Activated CD8-positive, alpha-beta memory T cell treated with anti-CD3 and anti-CD28 coated beads, Interleukin-2, amount 50 U/mL, for 1 hour (primary cell): ENCODE data around the gene TNNT2.

ENCODE experiments used
- DNase-seq: peaks from one replicate; pipeline ENCODE4 v3.0.0-alpha.2; 2020; ENCODE audit errors: extremely low read depth

TNNT2 gene

GRCh38 chr1:201401700-201402099, 24.2 kb upstream of the TNNT2 start:
- DNase-seq, result no peak

GRCh38 chr1:201400852-201401230, 23.4 kb upstream of the TNNT2 start:
- no peak for DNase-seq

- DNase-seq, result no peak
These were observed 22.9 kb upstream of the TNNT2 start for GRCh38 chr1:201400212-201400851.

GRCh38 chr1:201399352-201400126, 22.1 kb upstream of the TNNT2 start:
- DNase-seq, result no peak

- DNase-seq, result no peak
These were observed 21.5 kb upstream of the TNNT2 start, which contains the start of gene LAD1 for GRCh38 chr1:201399018-201399351. Gene LAD1, minus strand, starts transcription at chr1:201399324. Its CDS starts 18 bp downstream, at chr1:201399306.

- no peak for DNase-seq
These were observed 20.2 kb upstream of the TNNT2 start for GRCh38 chr1:201397675-201398074.

- no peak for DNase-seq
These were observed 19.5 kb upstream of the TNNT2 start for GRCh38 chr1:201396861-201397464.

GRCh38 chr1:201395936-201396335, 18.5 kb upstream of the TNNT2 start:
- DNase-seq, result no peak

GRCh38 chr1:201394591-201394990, 17.1 kb upstream of the TNNT2 start:
- no peak for DNase-seq

GRCh38 chr1:201393076-201393475, 15.6 kb upstream of the TNNT2 start:
- DNase-seq, result no peak

- no peak for DNase-seq
These were observed 14.4 kb upstream of the TNNT2 start for GRCh38 chr1:201391651-201392511.

GRCh38 chr1:201391225-201391624, 13.7 kb upstream of the TNNT2 start:
- DNase-seq, result no peak

GRCh38 chr1:201389051-201389450, 11.6 kb upstream of the TNNT2 start:
- no peak for DNase-seq

- DNase-seq, result no peak
These were observed 8.7 kb upstream of the TNNT2 start for GRCh38 chr1:201386208-201386607.

GRCh38 chr1:201385299-201385891, 7.9 kb upstream of the TNNT2 start:
- no peak for DNase-seq

- DNase-seq, result no peak
These were observed 6.9 kb upstream of the TNNT2 start for GRCh38 chr1:201384406-201384782.

- DNase-seq, result no peak
These were observed 6.3 kb upstream of the TNNT2 start for GRCh38 chr1:201383647-201384405.

GRCh38 chr1:201381130-201381529, 3.6 kb upstream of the TNNT2 start:
- no peak for DNase-seq

- DNase-seq, result no peak
These were observed 2.3 kb upstream of the TNNT2 start for GRCh38 chr1:201379733-201380242.

- DNase-seq, result no peak
These were observed 1.3 kb upstream of the TNNT2 start for GRCh38 chr1:201378804-201379203.
